H9 (cell line): ENCODE measurements around the gene ARHGAP22. TPM values are rescaled to one million over a fixed set of nuclear protein-coding genes. Genes with fewer than 3 reads are reported as not detected.

Experiments used
- DNase-seq: peaks from one replicate; pipeline ENCODE4 v3.0.0-alpha.2; 2017
- H2AFZ ChIP-seq: one replicate; pipeline ENCODE4 v1.6.1; 2013; ENCODE audit warnings: mild to moderate bottlenecking, low read length, control low read depth, moderate library complexity
- H2AK5ac ChIP-seq: 2 replicates; pipeline ENCODE4 v1.6.1; 2013; ENCODE audit warnings: low read length, control low read depth, mixed read lengths; ENCODE audit not compliant: insufficient read length
- H2BK120ac ChIP-seq: one replicate; pipeline ENCODE4 v1.6.1; 2013; ENCODE audit warnings: low read depth, mild to moderate bottlenecking, low read length, control low read depth, inconsistent platforms; ENCODE audit not compliant: poor library complexity, severe bottlenecking
- H2BK12ac ChIP-seq: 2 replicates; pipeline ENCODE4 v1.6.1; 2013; ENCODE audit warnings: low read length, control low read depth, mixed read lengths, low read depth; ENCODE audit not compliant: insufficient read length
- H2BK15ac ChIP-seq: 2 replicates; pipeline ENCODE4 v1.6.1; 2013; ENCODE audit warnings: low read depth, low read length, control low read depth
- H2BK20ac ChIP-seq: one replicate; pipeline ENCODE4 v1.6.1; 2013; ENCODE audit warnings: low read depth, mild to moderate bottlenecking, low read length, control low read depth, inconsistent platforms; ENCODE audit not compliant: poor library complexity, severe bottlenecking
- H2BK5ac ChIP-seq: 2 replicates; pipeline ENCODE4 v1.6.1; 2013; ENCODE audit warnings: low read length, control low read depth, mixed read lengths; ENCODE audit not compliant: insufficient read length
- H3K14ac ChIP-seq: 2 replicates; pipeline ENCODE4 v1.6.1; 2013; ENCODE audit warnings: low read length, control low read depth; ENCODE audit not compliant: insufficient read depth
- H3K18ac ChIP-seq: 2 replicates; pipeline ENCODE4 v1.6.1; 2013; ENCODE audit warnings: low read depth, mild to moderate bottlenecking, mixed read lengths, low read length, control low read depth; ENCODE audit not compliant: insufficient read length
- H3K23ac ChIP-seq: 2 replicates; pipeline ENCODE4 v1.6.1; 2013; ENCODE audit warnings: low read length, control low read depth, mixed read lengths, low read depth; ENCODE audit not compliant: insufficient read length
- H3K23me2 ChIP-seq: 2 replicates; pipeline ENCODE4 v1.6.1; 2013; ENCODE audit warnings: low read depth, mild to moderate bottlenecking, mixed read lengths, low read length, control low read depth; ENCODE audit not compliant: insufficient read length, poor library complexity, severe bottlenecking
- H3K27ac ChIP-seq: 2 replicates; pipeline ENCODE4 v1.5.1; 2013; ENCODE audit warnings: low read length, control low read depth, mixed read lengths, low read depth; ENCODE audit not compliant: insufficient read length
- H3K27me3 ChIP-seq: 2 replicates; pipeline ENCODE4 v1.6.1; 2013; ENCODE audit warnings: low read length, control low read depth, inconsistent platforms; ENCODE audit not compliant: insufficient read depth
- H3K4ac ChIP-seq: 2 replicates; pipeline ENCODE4 v1.6.1; 2013; ENCODE audit warnings: low read depth, mild to moderate bottlenecking, control low read depth, inconsistent platforms, low read length, moderate library complexity
- H3K4me1 ChIP-seq: 2 replicates; pipeline ENCODE4 v1.6.1; 2013; ENCODE audit warnings: low read length, control low read depth, inconsistent platforms; ENCODE audit not compliant: insufficient read depth
- H3K4me2 ChIP-seq: 2 replicates; pipeline ENCODE4 v1.6.1; 2013; ENCODE audit warnings: low read length, control low read depth, mixed read lengths; ENCODE audit not compliant: insufficient read length, insufficient read depth
- H3K56ac ChIP-seq: 2 replicates; pipeline ENCODE4 v1.6.1; 2013; ENCODE audit warnings: low read depth, mild to moderate bottlenecking, mixed read lengths, low read length, control low read depth; ENCODE audit not compliant: insufficient read length
- H3K79me1 ChIP-seq: 2 replicates; pipeline ENCODE4 v1.6.1; 2013; ENCODE audit warnings: low read depth, mild to moderate bottlenecking, moderate library complexity, low read length, control low read depth, inconsistent platforms; ENCODE audit not compliant: insufficient read depth, poor library complexity, severe bottlenecking
- H3K79me2 ChIP-seq: 2 replicates; pipeline ENCODE4 v1.6.1; 2013; ENCODE audit warnings: low read length, control low read depth, inconsistent platforms; ENCODE audit not compliant: insufficient read depth
- H3K9ac ChIP-seq: 2 replicates; pipeline ENCODE4 v1.6.1; 2013; ENCODE audit warnings: low read length, control low read depth, mixed read lengths; ENCODE audit not compliant: insufficient read length; ENCODE audit errors: extremely low read depth
- H3K9me3 ChIP-seq: one replicate; pipeline ENCODE4 v1.6.1; 2013; ENCODE audit warnings: low read depth, low read length, inconsistent platforms; ENCODE audit not compliant: control insufficient read depth
- H3T11ph ChIP-seq: one replicate; pipeline ENCODE4 v1.6.1; 2013; ENCODE audit warnings: mild to moderate bottlenecking, low read length, control low read depth, inconsistent platforms
- H4K20me1 ChIP-seq: one replicate; pipeline ENCODE4 v1.6.1; 2013; ENCODE audit not compliant: control insufficient read depth, insufficient read length, insufficient read depth
- H4K5ac ChIP-seq: 2 replicates; pipeline ENCODE4 v1.6.1; 2013; ENCODE audit warnings: low read depth, mild to moderate bottlenecking, mixed read lengths, low read length, control low read depth; ENCODE audit not compliant: insufficient read length
- H4K8ac ChIP-seq: replicated peaks from 2 replicates; pipeline ENCODE4 v1.6.1; 2013; ENCODE audit warnings: low read length, control low read depth, mixed read lengths, low read depth; ENCODE audit not compliant: insufficient read length
- H4K91ac ChIP-seq: 2 replicates; pipeline ENCODE4 v1.6.1; 2013; ENCODE audit warnings: low read depth, mild to moderate bottlenecking, moderate library complexity, mixed read lengths, low read length, control low read depth; ENCODE audit not compliant: insufficient read length
- H3K27ac Mint-ChIP-seq, 3 experiments: 2 replicates in 2 of 3; 3 replicates in 1 of 3; pipeline ENCODE4 v1.8.0; 2020 to 2021; ENCODE audit warnings: mixed read lengths in 3 of 3, mild to moderate bottlenecking in 1 of 3, moderate library complexity in 1 of 3
- H3K27me3 Mint-ChIP-seq: 2 replicates; pipeline ENCODE4 v1.8.0; 2021; ENCODE audit warnings: low read depth, mild to moderate bottlenecking, moderate library complexity, mixed read lengths
- H3K36me3 Mint-ChIP-seq, 3 experiments: 2 replicates in 2 of 3; 3 replicates in 1 of 3; pipeline ENCODE4 v1.8.0; 2020 to 2021; ENCODE audit warnings: low read depth in 3 of 3, mixed read lengths in 3 of 3; ENCODE audit not compliant: insufficient read depth in 1 of 3
- H3K4me1 Mint-ChIP-seq, 2 experiments: 2 replicates each; pipeline ENCODE4 v1.8.0; 2020; ENCODE audit warnings: mixed read lengths in 2 of 2
- H3K4me3 Mint-ChIP-seq, 2 experiments: 2 replicates in 1 of 2; 3 replicates in 1 of 2; pipeline ENCODE4 v1.8.0; 2020 to 2021; ENCODE audit warnings: mild to moderate bottlenecking in 2 of 2, mixed read lengths in 2 of 2, moderate library complexity in 1 of 2
- H3K9me3 Mint-ChIP-seq, 2 experiments: 2 replicates in 1 of 2; 3 replicates in 1 of 2; pipeline ENCODE4 v1.8.0; 2020; ENCODE audit warnings: mild to moderate bottlenecking in 2 of 2, mixed read lengths in 2 of 2, moderate library complexity in 1 of 2
- CTCF ChIP-seq: fragments of 200-600 bp; sonication (generic); conservative IDR thresholded peaks from 3 replicates; pipeline ENCODE4 v1.8.0; 2021; ENCODE audit warnings: antibody characterized with exemption, mild to moderate bottlenecking
- WGBS: extraction: QIAGEN DNeasy Blood & Tissue Kit; methylation state at CpG from one replicate; pipeline ENCODE4 v1.1.7; 2013; ENCODE audit warnings: missing lambda C conversion rate, low lambda C conversion rate, mixed read lengths; ENCODE audit not compliant: insufficient read length; ENCODE audit errors: extremely low coverage; 5-methylcytosine and 5-hydroxymethylcytosine counted together
- total RNA-seq: library from RNA; stranded (reverse); gene quantifications from 2 replicates; pipeline ENCODE4 v1.2.1, GENCODE V29; 2021

Gene ARHGAP22
- total RNA-seq, 1 experiment from 2014 or later: 7.4 TPM

- H3K9me3 Mint-ChIP-seq: no peaks in the 10 kb centered on the region
- Histone ChIP-seq H2BK120ac (no peak overlapping the region), H3K9me3 (no peaks in the 10 kb centered on the region), H3K79me2 (no peaks in the 10 kb centered on the region), H3K56ac (no peak overlapping the region), H3K4me2 (no peak overlapping the region), H3K4ac (no peak overlapping the region), H3K14ac (no peak overlapping the region), H3K23me2 (no peaks in the 10 kb centered on the region), H2AFZ (no peak overlapping the region), H3K23ac (no peak overlapping the region), H3K79me1 (no peaks in the 10 kb centered on the region), H3K4me1 (no peaks in the 10 kb centered on the region), H3T11ph (no peak overlapping the region), H4K20me1 (no peaks in the 10 kb centered on the region), H3K27me3 (no peaks in the 10 kb centered on the region), H2BK12ac (no peak overlapping the region), H3K18ac (no peak overlapping the region), H4K5ac (no peak overlapping the region), H2AK5ac (no peak overlapping the region), H4K8ac (no peak overlapping the region), H4K91ac (no peak overlapping the region), H3K9ac (no peak overlapping the region), H2BK5ac (no peak overlapping the region), H3K27ac (no peak overlapping the region), H2BK20ac (no peak overlapping the region), H2BK15ac (no peak overlapping the region)
- no peaks in the 10 kb centered on the region for H3K27me3 Mint-ChIP-seq
- no peak for TF ChIP-seq CTCF
- no CpG with 5 or more reads among the region's 7 CpGs for WGBS
- H3K4me1 Mint-ChIP-seq: peaks cover 22 to 23% of the 10 kb centered on the region in 2 experiments
- H3K36me3 Mint-ChIP-seq: peaks cover 2 to 7% (median 2%) of the 10 kb centered on the region in 3 experiments; a peak in 5 of 7 replicates
- peak overlapping the region in 1 of 3 experiments; percentile 14; a peak in 1 of 7 replicates for H3K27ac Mint-ChIP-seq
- DNase-seq: no peak
- H3K4me3 Mint-ChIP-seq: no peak overlapping the region
Observed at GRCh38 chr10:48445932-48446331, 158.9 kb downstream of the ARHGAP22 start.
